ENCODE results near the gene RAB8B. TPM values are rescaled to one million over a fixed set of nuclear protein-coding genes. Genes with fewer than 3 reads are reported as not detected.
A peak's percentile ranks its signal among the peaks of the same experiment; 100 is the strongest.

The RAB8B gene
- polyA plus RNA-seq, 3 donors, result 2.7 to 24.2 (median 11.2) TPM

DNA sequence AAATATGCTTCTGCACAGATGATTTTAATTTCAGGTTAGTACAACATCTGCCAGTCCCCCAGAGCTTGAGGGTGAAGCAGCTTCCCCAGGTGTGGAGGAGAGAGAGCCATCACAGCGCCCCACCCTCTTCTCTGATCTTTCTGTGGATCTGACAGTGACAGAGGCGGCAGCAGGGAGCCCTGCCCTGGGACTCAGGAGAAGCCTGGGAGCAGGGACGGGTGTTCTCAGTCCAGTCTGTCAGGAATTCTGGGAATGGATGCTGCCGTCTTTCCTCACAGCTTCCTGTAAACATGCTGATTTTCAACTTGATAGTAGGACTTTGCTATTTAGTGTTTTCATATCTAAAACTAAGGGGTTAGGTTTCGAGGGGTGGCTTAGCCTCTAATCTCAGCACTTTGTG lies 11.4 kb upstream of the RAB8B start:
- WGBS, 3 donors, result 37 to 68% (median 54%) methylated on average over 5 of the region's 5 CpGs
- no peak overlapping the region for H3K27ac ChIP-seq (ENCODE audit: low read depth, low read length)

GRCh38 chr15:63180746-63181145 lies 8.7 kb upstream of the RAB8B start:
- 97 to 100% (median 98%) methylated on average over 2 of the region's 2 CpGs for WGBS, 3 donors
- H3K27ac ChIP-seq (ENCODE audit: low read depth, low read length), result no peak overlapping the region

DNA sequence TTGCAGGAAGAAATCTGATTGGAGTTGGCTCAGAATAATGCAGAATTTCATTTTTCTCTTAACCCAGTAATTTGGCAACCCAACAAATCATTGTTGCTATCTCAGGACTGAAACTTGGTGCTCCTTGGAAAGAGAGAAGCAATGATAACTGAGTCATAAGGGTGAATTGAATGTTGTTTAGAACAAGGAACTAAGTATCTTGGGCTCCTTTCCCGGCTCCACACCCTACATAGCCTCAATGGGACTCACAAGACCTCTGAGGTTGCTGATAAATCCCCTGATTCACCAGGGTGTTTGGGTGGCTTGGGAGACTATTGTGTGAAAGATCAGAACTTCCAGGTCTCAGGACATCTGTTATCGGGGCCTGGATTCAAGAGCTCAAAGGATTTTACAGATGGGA lies 7.8 kb upstream of the RAB8B start:
- WGBS, 3 donors, result 81 to 88% (median 88%) methylated on average over 2 of the region's 2 CpGs
- H3K27ac ChIP-seq (ENCODE audit: low read depth, low read length), result no peak overlapping the region

DNA sequence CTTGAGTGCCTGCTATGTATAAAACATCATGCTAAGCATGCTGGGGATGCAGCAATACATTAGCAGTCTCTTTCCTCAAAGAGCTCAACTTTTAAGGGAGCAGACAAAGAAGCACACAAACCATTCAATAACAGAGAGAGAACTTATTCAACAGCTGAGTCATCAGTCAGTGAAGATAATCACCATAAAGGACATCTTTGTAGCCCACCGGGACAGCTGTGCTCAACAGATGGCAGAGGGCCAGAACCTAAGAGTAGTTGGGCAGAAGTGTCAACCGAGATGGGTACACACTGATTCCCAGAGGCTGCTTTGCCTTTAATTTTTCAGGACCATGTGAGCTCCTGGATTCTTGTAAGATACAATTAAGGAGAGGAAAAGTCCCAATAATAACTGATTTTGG lies 4.2 kb upstream of the RAB8B start:
- H3K27ac ChIP-seq (ENCODE audit: low read depth, low read length), result no peak overlapping the region
- WGBS, 3 donors, result 44 to 73% (median 58%) methylated on average over 2 of the region's 2 CpGs

- 36 to 79% (median 66%) methylated on average over 2 of the region's 2 CpGs for whole genome bisulfite sequencing, 3 donors
- no peak overlapping the region for H3K27ac ChIP-seq (ENCODE audit: low read depth, low read length)
Measured at GRCh38 chr15:63186065-63186464, 3.3 kb upstream of the RAB8B start.

- H3K27ac ChIP-seq (ENCODE audit: low read depth, low read length), result no peak overlapping the region
- WGBS, 3 donors, result 76 to 84% (median 77%) methylated on average over 5 of the region's 5 CpGs
Measured at GRCh38 chr15:63187589-63188226, 1.7 kb upstream of the RAB8B start.

- 40 to 42% (median 41%) methylated on average over 10 of the region's 10 CpGs for WGBS, 3 donors
Measured at GRCh38 chr15:63188247-63188925, 1.0 kb upstream of the RAB8B start.

DNA sequence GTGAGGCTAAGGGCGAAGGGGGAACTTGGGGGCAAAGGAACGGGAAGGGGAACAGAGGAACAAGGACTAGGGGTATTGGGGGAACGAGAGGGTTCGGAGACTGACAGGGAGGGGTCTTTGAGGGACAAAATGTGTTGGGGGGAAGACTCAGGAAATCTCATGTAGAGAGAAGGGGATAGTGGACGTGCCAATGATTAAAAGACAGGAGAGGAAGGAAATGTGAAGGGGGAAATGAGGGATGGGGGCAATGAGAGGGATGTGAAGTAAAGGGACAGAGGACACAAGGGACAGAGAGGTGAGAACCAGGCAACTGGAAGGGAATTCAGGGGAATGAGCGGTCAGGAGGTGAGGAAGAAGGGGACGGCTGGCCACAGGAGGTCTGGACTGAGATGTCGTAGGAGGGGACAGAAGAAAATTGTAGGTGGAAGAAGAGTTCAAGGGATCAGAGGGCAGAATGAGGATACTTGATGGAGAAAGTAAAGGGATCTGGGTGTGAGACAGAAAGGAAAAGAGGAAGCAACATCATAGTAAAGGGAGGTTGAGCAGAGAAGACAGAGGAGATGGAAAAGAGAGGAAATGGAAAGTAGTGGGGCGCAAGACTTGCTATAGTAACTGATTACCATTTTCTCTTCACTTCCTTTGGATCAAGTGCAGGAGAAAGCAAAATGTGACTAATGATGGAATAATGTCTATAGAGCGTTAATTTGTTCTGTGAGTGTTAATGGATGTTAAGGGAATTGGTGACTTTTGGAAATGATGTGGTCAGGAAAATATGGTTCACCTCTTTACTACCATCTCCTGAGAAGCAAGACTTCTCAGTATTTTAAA lies 749 bp downstream of the RAB8B start:
- peak overlapping the region; percentile 55 for H3K27ac ChIP-seq (ENCODE audit: low read depth, low read length)
- 7 to 20% (median 8%) methylated on average over 10 of the region's 10 CpGs for WGBS, 3 donors

More at GRCh38 chr15:63188247-63188925, 1.0 kb upstream of the RAB8B start:
- H3K27ac ChIP-seq (ENCODE audit: low read depth, low read length), result no peak overlapping the region

- no peak overlapping the region for H3K27ac ChIP-seq (ENCODE audit: low read depth, low read length)
- 31 to 56% (median 37%) methylated on average over 3 of the region's 3 CpGs for WGBS, 3 donors
Measured at GRCh38 chr15:63190769-63191649, 1.6 kb downstream of the RAB8B start.

GRCh38 chr15:63191895-63192618 lies 2.7 kb downstream of the RAB8B start:
- 42 to 77% (median 48%) methylated on average over 3 of the region's 3 CpGs for WGBS, 3 donors
- no peak overlapping the region for H3K27ac ChIP-seq (ENCODE audit: low read depth, low read length)

- no peak overlapping the region for H3K27ac ChIP-seq (ENCODE audit: low read depth, low read length)
- WGBS, 3 donors, result 81 to 91% (median 83%) methylated on average over 5 of the region's 5 CpGs
Measured at GRCh38 chr15:63192619-63193206, 3.3 kb downstream of the RAB8B start.

DNA sequence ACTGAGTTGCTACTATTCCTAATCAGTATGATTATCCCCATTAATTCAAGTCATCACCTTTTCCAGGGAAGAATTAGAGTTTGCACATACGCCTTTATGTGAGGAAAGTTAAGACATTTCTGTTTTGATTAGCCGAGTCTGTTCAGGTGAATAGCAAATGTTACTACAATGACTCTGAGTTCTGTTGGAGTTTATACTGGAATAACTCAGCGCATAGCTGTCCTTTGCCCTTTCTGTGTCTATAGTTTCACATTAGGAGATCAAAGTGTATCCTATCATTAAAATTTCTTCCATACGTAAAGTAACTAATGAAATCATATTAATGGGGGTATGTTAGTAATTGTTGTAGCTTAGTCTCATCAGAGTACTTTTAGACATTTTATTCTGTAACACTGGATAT lies 4.9 kb downstream of the RAB8B start:
- WGBS, 3 donors, result 62 to 87% (median 70%) methylated on average over 4 of the region's 4 CpGs
- no peak overlapping the region for H3K27ac ChIP-seq (ENCODE audit: low read depth, low read length)

GRCh38 chr15:63194880-63195568 lies 5.6 kb downstream of the RAB8B start:
- no peak overlapping the region for H3K27ac ChIP-seq (ENCODE audit: low read depth, low read length)
- WGBS, 3 donors, result 52 to 64% (median 59%) methylated on average over 4 of the region's 4 CpGs

DNA sequence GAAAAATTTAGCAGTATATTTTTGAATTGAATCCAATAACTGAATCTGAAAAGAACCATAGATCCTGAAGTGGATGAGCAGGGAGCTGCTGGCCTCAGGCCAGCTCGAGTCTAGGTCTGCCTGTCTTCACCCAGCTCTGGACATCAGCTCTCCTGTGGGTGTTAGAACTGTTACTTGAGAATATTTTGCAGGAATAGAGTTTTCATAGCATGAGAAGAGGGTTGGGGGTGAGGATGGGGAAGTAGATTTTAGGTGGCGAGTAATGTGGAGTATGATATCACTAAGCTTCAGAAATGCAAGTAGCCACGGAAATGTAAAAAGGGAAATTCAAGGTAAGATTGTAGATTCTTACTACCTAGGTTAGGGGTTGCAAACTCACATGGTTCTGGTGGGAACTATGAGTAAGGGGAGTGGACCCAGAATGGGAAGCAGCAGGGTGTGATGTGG lies 6.2 kb downstream of the RAB8B start:
- H3K27ac ChIP-seq (ENCODE audit: low read depth, low read length), result no peak overlapping the region
- WGBS, 3 donors, result 54 to 90% (median 59%) methylated on average over 3 of the region's 3 CpGs

- no peak overlapping the region for H3K27ac ChIP-seq (ENCODE audit: low read depth, low read length)
- WGBS, 3 donors, result 81 to 97% (median 88%) methylated on average over 1 of the region's 1 CpG
Measured at GRCh38 chr15:63196842-63197241, 7.4 kb downstream of the RAB8B start.

DNA sequence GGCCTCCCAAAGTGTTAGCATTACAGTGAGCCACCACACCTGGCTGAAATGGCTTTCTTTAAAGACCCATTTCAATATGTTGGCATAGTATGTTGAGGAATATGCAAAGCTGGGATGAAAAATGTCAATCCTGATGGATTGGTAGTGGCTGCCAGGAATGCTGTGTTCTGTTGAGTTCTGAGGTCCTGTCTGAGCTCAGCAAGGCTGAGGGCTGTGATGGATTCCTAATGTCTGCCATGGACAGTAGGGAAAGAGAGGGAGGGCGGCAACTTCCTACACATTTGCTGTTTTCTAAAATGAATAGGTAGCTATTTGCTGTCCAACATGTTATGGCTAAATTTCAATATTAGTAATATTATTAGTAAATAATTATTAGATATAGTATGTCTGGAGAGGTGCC lies 8.2 kb downstream of the RAB8B start:
- WGBS, 3 donors, result 93 to 100% (median 100%) methylated on average over 1 of the region's 1 CpG
- no peak overlapping the region for H3K27ac ChIP-seq (ENCODE audit: low read depth, low read length)
